GM10847 (cell line): ENCODE data around the gene ZFYVE26.

Experiments
- POLR2A ChIP-seq: IDR thresholded peaks from 2 replicates; pipeline ENCODE4 v1.6.1; 2011; ENCODE audit not compliant: insufficient read length; ENCODE audit errors: extremely low read depth

Gene ZFYVE26

DNA sequence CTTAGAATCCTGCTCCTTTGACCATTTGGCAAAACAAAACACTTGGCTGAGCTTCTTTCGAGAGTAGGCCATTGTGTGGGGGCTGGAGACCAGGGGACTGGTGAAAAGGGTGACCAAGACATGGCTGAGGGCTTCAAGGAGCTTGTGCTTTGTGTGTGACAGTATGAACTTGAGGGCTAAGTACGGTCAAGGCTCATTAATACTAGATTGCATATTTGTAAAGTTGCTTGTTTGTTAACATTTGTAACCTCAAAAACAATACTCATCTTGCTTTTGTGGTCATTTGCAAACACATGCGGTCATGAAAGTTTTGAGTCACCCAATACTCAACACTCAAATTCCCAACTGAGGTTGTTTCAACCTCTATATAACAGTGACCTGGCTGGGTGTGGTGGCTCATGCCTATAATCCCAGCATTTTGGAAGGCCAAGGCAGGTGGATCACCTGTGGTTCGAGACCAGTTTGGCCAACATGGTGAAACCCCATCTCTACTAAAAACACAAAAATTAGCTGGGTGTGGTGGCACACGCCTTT, 42.5 kb downstream of the ZFYVE26 start:
- no peak for TF ChIP-seq POLR2A

GRCh38 chr14:67768219-67768618, 48.2 kb downstream of the ZFYVE26 start:
- TF ChIP-seq POLR2A, result no peak

GRCh38 chr14:67766035-67766680, 50.2 kb downstream of the ZFYVE26 start:
- TF ChIP-seq POLR2A, result no peak

DNA sequence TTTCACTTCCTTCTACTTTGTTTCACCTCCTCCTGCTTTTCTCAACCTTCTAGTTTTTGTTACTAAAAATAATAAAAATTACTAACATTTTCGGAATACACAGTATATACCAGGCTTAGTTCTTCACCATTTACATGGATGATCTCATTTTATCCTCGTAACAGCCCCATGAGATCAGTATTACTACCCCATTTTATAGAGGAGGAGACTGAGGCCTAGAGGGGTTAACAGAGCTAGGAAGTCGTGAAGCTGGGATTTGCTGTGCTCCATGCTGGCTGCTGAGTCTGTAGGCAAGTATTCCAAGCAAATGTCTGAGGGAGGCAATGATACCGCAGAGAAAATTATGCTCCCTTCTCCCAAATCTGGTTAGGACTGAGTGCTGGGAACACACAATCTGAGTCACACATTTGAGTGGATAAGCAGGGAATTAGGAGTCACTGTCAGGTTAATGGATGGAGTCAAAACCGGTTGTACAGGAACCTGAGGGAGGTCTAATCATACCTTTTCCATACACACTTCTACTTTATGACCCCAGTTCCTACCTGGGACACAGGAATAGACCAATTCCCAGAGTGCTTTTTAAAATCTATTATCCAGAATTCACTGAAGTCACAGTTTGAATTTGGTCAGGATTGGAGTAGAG, 51.1 kb downstream of the ZFYVE26 start:
- no peak for TF ChIP-seq POLR2A

GRCh38 chr14:67764496-67764895, 51.9 kb downstream of the ZFYVE26 start:
- TF ChIP-seq POLR2A, result no peak

DNA sequence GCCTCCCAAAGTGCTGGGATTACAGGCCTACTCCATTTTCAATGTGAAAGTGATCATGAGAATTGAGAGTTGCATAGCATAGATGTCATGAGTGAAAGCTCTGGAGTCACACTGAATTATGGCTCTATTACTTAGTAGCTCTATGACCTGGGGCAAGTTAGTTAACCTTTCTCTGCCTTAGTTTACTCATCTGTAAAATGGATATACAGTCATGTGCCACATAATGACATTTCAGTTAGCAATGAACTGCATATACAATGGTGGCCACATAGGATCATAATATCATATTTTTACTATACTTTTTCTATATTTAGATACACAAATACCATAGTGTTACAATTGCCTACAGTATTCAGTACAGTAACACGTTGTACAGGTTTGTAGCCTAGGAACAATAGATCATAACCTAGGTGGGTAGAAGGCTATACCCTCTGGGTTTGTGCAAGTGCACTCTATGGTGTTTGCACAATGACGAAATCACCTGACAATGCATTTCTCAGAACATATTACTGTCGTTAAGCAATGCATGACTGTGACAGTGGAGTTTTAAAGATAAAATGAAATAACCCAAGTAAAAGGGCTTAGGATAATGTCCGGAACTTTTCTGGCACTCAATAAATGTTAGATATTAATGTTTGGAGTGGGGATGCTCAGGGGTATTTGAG, 53.1 kb downstream of the ZFYVE26 start:
- no peak for TF ChIP-seq POLR2A

DNA sequence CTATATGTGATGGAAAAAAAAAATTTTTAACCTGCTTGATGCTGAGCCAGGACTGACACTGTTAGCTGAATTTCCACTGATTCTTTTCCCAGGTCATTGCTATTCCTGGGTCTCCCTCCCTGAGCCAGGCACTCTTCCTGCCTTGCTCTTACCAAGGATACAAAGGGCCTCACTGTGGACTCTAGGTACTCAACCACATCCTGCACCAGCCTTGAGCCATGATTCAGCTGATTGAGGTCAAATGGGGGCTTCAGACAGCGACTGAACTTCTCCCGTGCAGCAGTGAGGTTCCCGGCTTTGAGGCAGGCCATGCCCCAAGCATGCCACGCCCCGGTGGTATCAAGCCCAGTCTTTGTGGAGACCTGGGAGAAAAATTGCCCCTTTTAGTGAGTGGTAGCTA, 54.3 kb downstream of the ZFYVE26 start:
- TF ChIP-seq POLR2A, result no peak

GRCh38 chr14:67759916-67760315, 56.5 kb downstream of the ZFYVE26 start:
- TF ChIP-seq POLR2A, result no peak

GRCh38 chr14:67757175-67757574, 59.2 kb downstream of the ZFYVE26 start:
- TF ChIP-seq POLR2A, result no peak

GRCh38 chr14:67756496-67756895, 59.9 kb downstream of the ZFYVE26 start:
- no peak for TF ChIP-seq POLR2A

- no peak for TF ChIP-seq POLR2A
Measured at GRCh38 chr14:67749341-67750084, 66.9 kb downstream of the ZFYVE26 start.

DNA sequence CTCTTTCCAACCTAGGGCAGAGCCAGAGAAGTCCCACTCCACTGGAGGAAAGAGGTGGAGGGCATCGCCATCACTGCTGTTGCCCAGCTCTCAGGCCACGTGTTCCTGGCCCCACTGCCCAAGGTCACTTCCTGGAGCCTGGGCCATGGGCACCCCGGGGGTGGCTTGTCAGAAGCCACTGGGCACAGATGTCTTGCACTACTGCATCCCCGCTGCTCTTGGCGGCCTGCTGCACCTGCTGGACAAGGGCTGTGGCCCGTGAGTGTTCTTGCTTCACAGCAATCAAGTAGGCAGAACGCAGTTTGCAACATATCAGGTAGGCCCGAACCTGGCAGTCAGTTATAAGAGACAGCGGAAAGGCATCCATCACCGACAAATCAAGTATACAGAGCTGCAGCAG, 68.1 kb downstream of the ZFYVE26 start:
- no peak for TF ChIP-seq POLR2A

GRCh38 chr14:67746927-67747326, 69.5 kb downstream of the ZFYVE26 start:
- no peak for TF ChIP-seq POLR2A

DNA sequence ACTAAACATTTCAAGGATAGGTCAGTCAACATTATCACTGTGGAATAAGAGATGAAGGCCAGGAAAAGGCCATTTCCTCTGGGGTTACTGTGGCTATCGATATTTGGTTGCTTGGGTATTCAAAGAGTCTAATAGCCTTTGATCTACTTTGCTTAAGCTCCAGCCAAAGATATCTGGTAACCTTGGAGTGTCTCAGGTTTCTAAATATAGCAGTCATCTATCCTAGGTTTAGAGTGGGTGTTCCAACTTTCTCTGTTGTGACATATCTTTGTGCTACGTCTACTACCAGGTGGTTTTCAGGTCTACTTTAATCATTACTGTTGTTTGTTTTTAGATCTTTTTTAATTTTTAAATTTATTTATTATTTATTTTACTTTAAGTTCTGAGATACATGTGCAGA, 72.3 kb downstream of the ZFYVE26 start:
- TF ChIP-seq POLR2A, result no peak

- TF ChIP-seq POLR2A, result no peak
Measured at GRCh38 chr14:67738740-67739504, 77.5 kb downstream of the ZFYVE26 start.
